ENCODE measurements around the gene C1QL2. TPM values are rescaled to one million over a fixed set of nuclear protein-coding genes. Genes with fewer than 3 reads are reported as not detected.

C1QL2 gene
- total RNA-seq, 1 donor from 2014 or later, result 0.27 TPM

GRCh38 chr2:119179991-119180390 is 21.4 kb upstream of the C1QL2 start:
- DNase-seq (ENCODE audit: low read depth), result peak; percentile 96

GRCh38 chr2:119179202-119179601 is 20.7 kb upstream of the C1QL2 start:
- DNase-seq (ENCODE audit: low read depth), result peak; percentile 97

- DNase-seq (ENCODE audit: low read depth), result peak; percentile 40
Observed at GRCh38 chr2:119178776-119179175, 20.2 kb upstream of the C1QL2 start.

- peak; percentile 72 for DNase-seq (ENCODE audit: low read depth)
Observed at GRCh38 chr2:119177838-119178190, 19.3 kb upstream of the C1QL2 start.

GRCh38 chr2:119177171-119177837 is 18.8 kb upstream of the C1QL2 start:
- DNase-seq (ENCODE audit: low read depth), result peak; percentile 53

GRCh38 chr2:119175517-119175916 is 17.0 kb upstream of the C1QL2 start:
- no peak for DNase-seq (ENCODE audit: low read depth)

- no peak for DNase-seq (ENCODE audit: low read depth)
Observed at GRCh38 chr2:119174993-119175347, 16.4 kb upstream of the C1QL2 start.

GRCh38 chr2:119174216-119174992 is 15.9 kb upstream of the C1QL2 start:
- DNase-seq (ENCODE audit: low read depth), result peak; percentile 42

GRCh38 chr2:119173556-119174060 is 15.1 kb upstream of the C1QL2 start:
- DNase-seq (ENCODE audit: low read depth), result no peak

- DNase-seq (ENCODE audit: low read depth), result no peak
Observed at GRCh38 chr2:119170504-119170903, 12.0 kb upstream of the C1QL2 start.

- DNase-seq (ENCODE audit: low read depth), result no peak
Observed at GRCh38 chr2:119169717-119170116, 11.2 kb upstream of the C1QL2 start.

- DNase-seq (ENCODE audit: low read depth), result no peak
Observed at GRCh38 chr2:119160361-119160990, 1.9 kb upstream of the C1QL2 start.

- DNase-seq (ENCODE audit: low read depth), result no peak
Observed at GRCh38 chr2:119157850-119158511, 570 bp downstream of the C1QL2 start.

- DNase-seq (ENCODE audit: low read depth), result no peak
Observed at GRCh38 chr2:119156891-119157773, 1.4 kb downstream of the C1QL2 start.

- DNase-seq (ENCODE audit: low read depth), result no peak
Observed at GRCh38 chr2:119156105-119156890, 2.3 kb downstream of the C1QL2 start.

GRCh38 chr2:119155633-119156032 is 2.9 kb downstream of the C1QL2 start:
- DNase-seq (ENCODE audit: low read depth), result no peak

- no peak for DNase-seq (ENCODE audit: low read depth)
Observed at GRCh38 chr2:119154076-119154475, 4.5 kb downstream of the C1QL2 start.

GRCh38 chr2:119149611-119150010 is 8.9 kb downstream of the C1QL2 start:
- peak; percentile 64 for DNase-seq (ENCODE audit: low read depth)

- DNase-seq (ENCODE audit: low read depth), result no peak
Observed at GRCh38 chr2:119147776-119148715, 10.5 kb downstream of the C1QL2 start.
